ENCODE results near the gene SNX9. TPM values are rescaled to one million over a fixed set of nuclear protein-coding genes. Genes with fewer than 3 reads are reported as not detected.

Gene SNX9
- total RNA-seq, 1 donor from 2014 or later: 36.0 TPM

GRCh38 chr6:157847846-157848245 is 24.8 kb downstream of the SNX9 start:
- peaks cover 36% of the 10 kb centered on the region for H3K4me1 Mint-ChIP-seq (ENCODE audit: low read depth, unreplicated experiment)

GRCh38 chr6:157848693-157849092 is 25.6 kb downstream of the SNX9 start:
- H3K27ac ChIP-seq (ENCODE audit: low read depth, low read length): no peak overlapping the region
- Mint-ChIP-seq H3K36me3 (ENCODE audit: low read depth, unreplicated experiment) (peaks cover 10% of the 10 kb centered on the region), H3K27me3 (ENCODE audit: low read depth, unreplicated experiment) (no peaks in the 10 kb centered on the region), H3K9me3 (ENCODE audit: unreplicated experiment) (peaks cover 6% of the 10 kb centered on the region), H3K27ac (ENCODE audit: unreplicated experiment) (peak overlapping the region; percentile 84), H3K4me1 (ENCODE audit: low read depth, unreplicated experiment) (peaks cover 43% of the 10 kb centered on the region), H3K4me3 (ENCODE audit: unreplicated experiment) (no peak overlapping the region)
- no peaks in the 10 kb centered on the region for H3K27me3 ChIP-seq (ENCODE audit: insufficient read depth, low read length)
- TF ChIP-seq EZH2 (IDR thresholded peaks at IDR 0.05; ENCODE audit: insufficient read depth, low read length) (no peak), CTCF (IDR thresholded peaks at IDR 0.05; ENCODE audit: insufficient read depth, low read depth, low read length) (no peak)
- no peak overlapping the region for H3K4me3 ChIP-seq (ENCODE audit: insufficient read depth, low read depth, low read length)
- DNase-seq (ENCODE audit: low read depth) (no peak), FAIRE-seq (no peak)
- H3K9ac ChIP-seq (ENCODE audit: low read length): no peak overlapping the region
- no peaks in the 10 kb centered on the region for H3K36me3 ChIP-seq (ENCODE audit: insufficient read depth, low read length)
- H3K4me2 ChIP-seq (ENCODE audit: low read length): no peak overlapping the region
- peaks cover 100% of the 10 kb centered on the region for H3K79me2 ChIP-seq (ENCODE audit: insufficient read depth, low read length)
- peaks cover 6% of the 10 kb centered on the region for H3K4me1 ChIP-seq (ENCODE audit: insufficient read depth, low read length)
- peaks cover 95% of the 10 kb centered on the region for H4K20me1 ChIP-seq (ENCODE audit: insufficient read depth, low read length)
- no peaks in the 10 kb centered on the region for H3K9me3 ChIP-seq (ENCODE audit: insufficient read depth, low read depth, low read length)
- no peak overlapping the region for H2AFZ ChIP-seq (ENCODE audit: low read depth, low read length)

More at GRCh38 chr6:157847846-157848245, 24.8 kb downstream of the SNX9 start:
- Histone ChIP-seq H3K36me3 (ENCODE audit: insufficient read depth, low read length) (no peaks in the 10 kb centered on the region), H3K27ac (ENCODE audit: low read depth, low read length) (no peak overlapping the region), H3K4me1 (ENCODE audit: insufficient read depth, low read length) (peaks cover 6% of the 10 kb centered on the region), H3K4me3 (ENCODE audit: insufficient read depth, low read depth, low read length) (no peak overlapping the region), H2AFZ (ENCODE audit: low read depth, low read length) (no peak overlapping the region), H3K9me3 (ENCODE audit: insufficient read depth, low read depth, low read length) (no peaks in the 10 kb centered on the region), H4K20me1 (ENCODE audit: insufficient read depth, low read length) (peaks cover 92% of the 10 kb centered on the region), H3K9ac (ENCODE audit: low read length) (no peak overlapping the region), H3K79me2 (ENCODE audit: insufficient read depth, low read length) (peaks cover 100% of the 10 kb centered on the region), H3K4me2 (ENCODE audit: low read length) (no peak overlapping the region), H3K27me3 (ENCODE audit: insufficient read depth, low read length) (no peaks in the 10 kb centered on the region)
- no peak for FAIRE-seq
- H3K4me3 Mint-ChIP-seq (ENCODE audit: unreplicated experiment): no peak overlapping the region
- peaks cover 4% of the 10 kb centered on the region for H3K9me3 Mint-ChIP-seq (ENCODE audit: unreplicated experiment)
- peaks cover 9% of the 10 kb centered on the region for H3K36me3 Mint-ChIP-seq (ENCODE audit: low read depth, unreplicated experiment)
- no peak overlapping the region for H3K27ac Mint-ChIP-seq (ENCODE audit: unreplicated experiment)
- TF ChIP-seq CTCF (IDR thresholded peaks at IDR 0.05; ENCODE audit: insufficient read depth, low read depth, low read length) (no peak), EZH2 (IDR thresholded peaks at IDR 0.05; ENCODE audit: insufficient read depth, low read length) (no peak)
- no peaks in the 10 kb centered on the region for H3K27me3 Mint-ChIP-seq (ENCODE audit: low read depth, unreplicated experiment)
- DNase-seq (ENCODE audit: low read depth): no peak

- DNase-seq (ENCODE audit: low read depth): no peak
- FAIRE-seq: no peak
- no peak for TF ChIP-seq EZH2 (IDR thresholded peaks at IDR 0.05; ENCODE audit: insufficient read depth, low read length)
- no peak for TF ChIP-seq CTCF (IDR thresholded peaks at IDR 0.05; ENCODE audit: insufficient read depth, low read depth, low read length)
- no peak overlapping the region for H3K27ac ChIP-seq (ENCODE audit: low read depth, low read length)
- peaks cover 100% of the 10 kb centered on the region for H3K79me2 ChIP-seq (ENCODE audit: insufficient read depth, low read length)
- H3K9me3 ChIP-seq (ENCODE audit: insufficient read depth, low read depth, low read length): no peaks in the 10 kb centered on the region
- peaks cover 49% of the 10 kb centered on the region for H3K4me1 Mint-ChIP-seq (ENCODE audit: low read depth, unreplicated experiment)
- H3K4me1 ChIP-seq (ENCODE audit: insufficient read depth, low read length): peaks cover 6% of the 10 kb centered on the region
- no peaks in the 10 kb centered on the region for H3K27me3 ChIP-seq (ENCODE audit: insufficient read depth, low read length)
- no peak overlapping the region for H2AFZ ChIP-seq (ENCODE audit: low read depth, low read length)
- H3K9ac ChIP-seq (ENCODE audit: low read length): no peak overlapping the region
- peaks cover 6% of the 10 kb centered on the region for H3K9me3 Mint-ChIP-seq (ENCODE audit: unreplicated experiment)
- H3K4me3 Mint-ChIP-seq (ENCODE audit: unreplicated experiment): peak overlapping the region; percentile 40
- H3K36me3 Mint-ChIP-seq (ENCODE audit: low read depth, unreplicated experiment): peaks cover 10% of the 10 kb centered on the region
- no peak overlapping the region for H3K4me2 ChIP-seq (ENCODE audit: low read length)
- H3K4me3 ChIP-seq (ENCODE audit: insufficient read depth, low read depth, low read length): no peak overlapping the region
- peaks cover 95% of the 10 kb centered on the region for H4K20me1 ChIP-seq (ENCODE audit: insufficient read depth, low read length)
- H3K36me3 ChIP-seq (ENCODE audit: insufficient read depth, low read length): no peaks in the 10 kb centered on the region
- no peaks in the 10 kb centered on the region for H3K27me3 Mint-ChIP-seq (ENCODE audit: low read depth, unreplicated experiment)
- no peak overlapping the region for H3K27ac Mint-ChIP-seq (ENCODE audit: unreplicated experiment)
Measured at GRCh38 chr6:157849288-157850017, 26.4 kb downstream of the SNX9 start.
